Measurements from ENCODE around the gene CADM1.

The CADM1 gene

DNA sequence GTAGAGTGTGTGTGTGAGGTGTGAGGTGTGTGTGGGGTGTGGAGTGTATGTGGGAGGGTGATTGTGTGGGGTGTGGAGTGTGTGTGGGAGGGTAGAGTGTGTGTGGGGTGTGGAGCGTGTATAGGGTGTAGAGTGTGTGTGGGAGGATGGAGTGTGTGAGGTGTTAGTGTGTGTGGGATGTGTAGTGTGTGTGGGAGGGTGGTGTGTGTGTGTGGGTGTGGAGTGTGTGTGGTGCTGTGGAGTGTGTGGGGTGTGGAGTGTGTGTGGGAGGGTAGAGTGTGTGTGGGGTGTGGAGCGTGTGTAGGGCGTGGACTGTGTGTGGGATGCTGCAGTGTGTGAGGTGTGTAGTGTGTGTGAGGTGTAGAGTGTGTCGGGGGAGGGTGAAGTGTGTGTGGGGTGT lies 356.1 kb downstream of the CADM1 start:
- DNase-seq (ENCODE audit: low spot score): no peak

DNA sequence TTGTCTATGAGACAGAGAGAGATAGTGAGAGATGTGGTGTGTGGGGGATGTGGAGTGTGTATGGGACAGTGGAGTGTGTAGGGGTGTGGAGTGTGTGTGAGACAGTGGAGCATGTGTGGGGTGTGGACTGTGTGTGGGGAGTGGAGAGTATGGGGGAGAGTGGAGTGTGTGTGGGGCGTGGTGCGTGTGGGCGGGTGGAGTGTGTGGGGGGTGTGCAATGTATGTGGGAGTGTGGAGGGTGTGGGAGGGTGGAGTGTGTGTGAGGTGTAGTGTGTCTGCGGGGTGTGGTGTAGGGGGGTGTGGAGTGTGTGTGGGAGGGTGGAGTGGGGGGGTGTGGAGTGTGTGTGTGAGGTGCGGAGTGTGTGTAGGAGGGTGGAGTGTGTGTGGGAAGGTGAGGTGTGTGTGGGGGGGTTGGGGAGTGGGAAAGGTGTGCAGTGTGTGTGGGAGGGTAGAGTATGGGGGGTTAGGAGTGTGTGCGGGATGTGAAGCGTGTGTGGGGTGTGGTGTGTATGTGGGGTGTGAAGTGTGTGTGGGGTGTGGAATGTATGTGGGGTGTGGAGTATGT lies 356.9 kb downstream of the CADM1 start:
- no peak for DNase-seq (ENCODE audit: low spot score)

DNA sequence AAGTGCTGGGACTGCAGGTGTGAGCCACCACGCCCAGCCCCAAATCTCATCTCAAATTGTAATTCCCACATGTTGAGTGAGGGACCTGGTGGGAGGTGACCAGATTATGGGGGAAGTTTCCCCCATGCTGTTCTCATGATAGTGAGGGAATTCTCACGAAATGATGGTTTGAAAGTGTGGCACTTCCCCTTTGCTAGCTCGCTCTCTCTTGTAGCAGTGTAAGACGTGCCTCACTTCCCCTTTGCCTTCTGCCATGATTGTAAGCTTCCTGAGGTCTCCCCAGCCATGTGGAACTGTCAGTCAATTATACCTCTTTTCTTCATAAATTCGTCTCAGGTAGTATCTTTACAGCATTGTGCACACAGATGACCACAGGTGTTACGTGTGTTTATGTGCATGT lies 357.8 kb downstream of the CADM1 start:
- DNase-seq (ENCODE audit: low spot score): no peak

DNA sequence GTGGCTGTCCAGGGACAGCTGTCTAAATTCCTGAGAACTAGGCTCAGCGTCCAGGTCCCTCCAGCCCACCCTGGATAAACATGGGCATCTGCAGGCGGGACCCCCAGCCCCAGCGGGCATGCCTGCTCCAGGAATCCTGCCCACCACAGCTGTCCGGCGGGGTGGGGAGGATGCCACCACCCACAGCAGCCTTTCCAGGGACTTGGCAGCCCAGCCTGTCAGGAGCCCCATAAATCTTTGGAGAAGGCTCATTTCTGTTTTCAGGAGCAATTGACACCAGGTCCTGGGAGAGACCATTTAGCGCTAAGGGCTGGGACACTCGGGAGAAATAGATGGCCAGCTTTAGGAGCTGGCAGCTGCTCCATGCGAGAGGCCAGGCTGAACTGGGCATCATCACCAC lies 358.9 kb downstream of the CADM1 start:
- no peak for DNase-seq (ENCODE audit: low spot score)

DNA sequence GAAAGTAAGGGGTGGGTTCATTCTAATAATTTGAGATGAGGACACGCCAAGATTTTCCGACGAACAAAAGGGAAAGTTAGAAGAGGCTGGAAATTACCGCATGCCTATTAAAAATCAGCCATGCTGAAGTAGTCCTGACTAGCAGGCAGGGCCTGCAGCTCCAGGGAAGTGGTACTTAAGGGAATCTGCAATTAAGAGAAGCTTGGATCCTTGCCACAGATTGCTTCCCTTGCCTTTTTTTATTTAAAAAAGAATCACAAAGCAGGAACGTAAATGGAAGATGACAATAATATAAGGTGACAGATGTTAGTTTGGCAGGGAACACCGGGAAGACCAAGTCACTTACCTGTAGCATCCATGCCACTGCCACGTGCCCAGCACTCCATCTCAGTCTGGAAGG lies 359.3 kb downstream of the CADM1 start:
- no peak for DNase-seq (ENCODE audit: low spot score)

DNA sequence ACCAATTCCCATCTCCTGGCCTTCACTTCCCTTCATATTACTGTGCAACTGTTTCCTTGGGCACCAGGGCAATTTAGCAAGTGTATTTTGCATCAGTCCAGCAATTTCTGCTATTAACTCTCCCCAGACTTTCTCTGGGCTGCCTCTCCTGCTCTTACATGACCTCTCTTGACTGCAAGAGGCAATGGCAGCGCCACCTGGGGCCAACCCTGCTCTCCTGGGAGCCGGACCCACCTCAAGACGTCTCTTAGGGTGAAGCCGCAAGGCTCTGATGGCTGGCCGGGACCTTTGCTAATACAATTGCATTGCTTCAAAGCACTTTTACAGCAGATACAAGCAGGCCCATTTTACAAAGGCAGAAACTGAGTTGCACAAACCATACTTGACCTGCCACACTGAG lies 360.2 kb downstream of the CADM1 start:
- no peak for DNase-seq (ENCODE audit: low spot score)

DNA sequence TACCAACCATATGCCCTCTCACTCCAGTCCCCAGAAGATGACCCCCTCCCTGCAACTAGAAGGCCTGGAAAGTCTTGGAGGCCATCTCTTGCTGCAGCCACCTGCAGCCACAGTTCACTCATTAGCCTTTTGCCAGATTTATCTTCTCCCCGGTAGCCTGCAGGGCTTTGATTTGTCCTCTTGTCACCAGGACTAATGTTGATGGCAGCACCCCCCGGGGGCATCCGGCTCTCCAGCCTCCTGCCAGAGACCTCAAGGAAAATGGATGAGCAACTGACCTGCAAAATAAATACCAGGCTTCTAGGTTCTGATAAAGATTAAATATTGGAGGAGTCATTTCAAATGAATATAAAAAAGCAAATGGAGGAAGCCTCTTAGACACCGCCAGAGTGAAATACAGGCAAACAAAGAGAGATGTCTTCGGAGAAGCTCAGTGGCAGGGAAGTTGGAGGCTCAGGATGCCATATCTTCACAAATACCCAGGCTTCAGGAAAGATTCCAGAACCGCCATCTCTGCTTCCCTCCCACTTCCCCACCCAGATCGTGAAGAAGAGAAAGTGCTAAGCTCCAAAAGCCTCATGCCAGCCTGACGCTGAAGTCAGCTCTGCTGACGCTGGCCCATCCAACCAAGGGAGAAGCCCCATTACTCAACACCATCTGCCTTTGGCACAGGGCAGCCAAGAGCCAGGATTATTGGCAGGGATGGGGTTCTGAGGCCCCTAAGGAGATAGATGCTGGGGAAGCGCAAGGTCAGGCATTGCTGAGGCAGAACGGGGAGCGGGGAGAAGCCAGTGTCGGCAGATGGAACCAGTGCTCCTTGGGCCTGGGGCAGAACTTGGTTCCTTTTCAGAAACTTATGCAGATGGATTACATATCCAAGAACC lies 362.7 kb downstream of the CADM1 start:
- DNase-seq (ENCODE audit: low spot score): no peak

DNA sequence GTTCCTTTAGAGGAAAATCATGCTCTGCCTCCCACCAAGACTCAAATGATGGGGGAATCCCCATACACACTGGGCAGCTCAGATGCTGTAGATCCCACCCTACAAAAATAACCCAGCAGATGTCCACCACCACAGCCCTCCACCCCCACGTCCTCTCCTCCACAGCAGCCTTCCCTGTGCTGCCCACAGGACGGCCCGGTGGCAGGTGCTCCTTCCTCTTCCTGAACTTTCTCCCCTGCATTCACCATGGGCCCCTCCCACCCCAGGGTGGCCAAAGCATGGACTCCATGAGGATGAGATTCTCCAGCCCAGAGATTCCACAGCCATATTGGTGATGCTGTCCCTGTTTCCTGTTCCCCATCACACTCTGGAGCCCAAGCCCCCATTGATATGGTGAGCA lies 368.3 kb downstream of the CADM1 start:
- DNase-seq (ENCODE audit: low spot score): no peak

DNA sequence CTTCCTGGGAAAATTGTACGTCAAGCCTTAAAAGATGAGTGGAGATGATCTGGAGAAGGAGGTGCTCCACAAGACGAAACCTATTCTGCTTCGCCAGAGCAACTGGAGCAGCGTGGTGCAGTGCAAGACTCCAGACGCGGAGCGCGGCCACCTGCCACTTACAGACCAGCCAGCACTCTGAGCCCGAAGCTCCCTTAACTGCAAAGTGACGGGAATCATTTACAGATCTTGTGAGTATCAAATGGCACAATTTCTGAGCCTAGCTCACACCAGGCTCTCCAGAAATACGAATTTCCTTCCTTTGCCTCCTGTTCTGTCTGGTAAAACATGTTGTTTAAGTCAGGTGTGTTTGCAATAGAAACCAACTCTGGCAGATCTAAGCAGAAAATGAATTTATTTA lies 369.3 kb downstream of the CADM1 start:
- no peak for DNase-seq (ENCODE audit: low spot score)

DNA sequence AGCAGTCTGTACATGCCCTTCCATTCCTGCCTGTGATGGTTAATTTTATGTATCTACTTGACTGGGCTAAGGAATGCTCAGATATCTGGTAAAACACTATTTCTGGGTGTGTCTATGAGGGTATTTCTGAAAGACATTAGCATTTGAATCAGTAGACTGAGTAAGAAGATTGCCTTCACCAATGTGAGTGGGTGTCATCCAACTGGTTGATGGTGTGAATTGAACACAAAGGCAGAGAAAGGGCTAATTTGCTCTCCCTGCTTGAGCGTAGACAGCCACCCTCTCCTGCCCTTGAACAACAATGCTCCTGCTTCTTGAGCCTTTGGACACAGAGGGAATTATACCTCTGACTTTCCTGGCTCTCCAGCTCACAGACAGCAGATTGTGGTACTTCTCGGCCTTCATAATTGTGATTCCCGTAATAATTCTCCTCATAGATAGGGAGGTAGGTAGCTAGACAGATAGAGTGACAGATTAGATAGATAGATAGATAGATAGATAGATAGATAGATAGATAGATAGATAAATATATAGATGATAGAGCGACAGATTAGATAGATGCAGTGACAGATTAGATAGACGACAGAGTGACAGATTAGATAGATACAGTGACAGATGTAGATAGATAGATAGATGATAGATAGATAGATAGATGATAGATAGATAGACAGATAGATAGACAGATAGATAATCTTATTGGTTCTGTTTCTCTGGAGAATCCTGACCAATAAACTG lies 370.6 kb downstream of the CADM1 start:
- no peak for DNase-seq (ENCODE audit: low spot score)

DNA sequence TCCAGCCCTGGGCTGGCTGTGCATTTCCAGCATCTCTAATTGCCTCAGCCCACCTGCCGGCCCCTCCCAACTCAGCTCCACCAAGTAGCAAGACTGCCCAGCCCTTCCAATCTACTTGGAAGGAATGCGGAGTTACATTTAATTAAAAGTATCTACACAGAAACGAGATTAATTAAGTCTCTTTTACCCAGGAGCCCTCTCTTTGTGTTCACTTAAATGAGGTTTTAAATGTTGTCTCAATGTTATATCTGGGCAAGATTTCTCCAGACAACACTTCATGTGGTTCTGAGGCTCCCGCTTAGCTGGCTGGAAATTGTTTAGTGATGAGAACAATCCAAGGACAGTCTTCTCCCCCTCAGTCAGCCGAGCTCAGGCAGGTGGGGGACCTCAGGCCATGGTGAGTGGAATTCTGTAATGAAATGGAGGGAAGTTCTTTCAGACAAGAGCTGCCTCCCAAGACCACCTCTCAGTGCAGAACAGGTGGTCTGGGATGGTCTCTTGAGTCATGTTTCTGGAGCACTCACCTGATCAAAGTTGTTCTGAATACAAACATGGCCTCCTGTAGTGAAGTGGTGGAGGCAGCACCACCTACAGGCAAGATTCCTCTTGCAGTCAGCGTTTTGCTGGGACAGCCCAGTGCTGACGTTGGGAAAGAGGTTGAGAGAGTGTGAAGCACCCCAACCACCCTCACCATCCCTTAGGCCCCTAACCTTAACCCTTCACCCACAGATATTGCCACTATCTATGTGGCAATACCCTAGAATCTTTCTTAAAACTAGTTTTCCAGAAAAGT lies 371.6 kb downstream of the CADM1 start:
- DNase-seq (ENCODE audit: low spot score): no peak

DNA sequence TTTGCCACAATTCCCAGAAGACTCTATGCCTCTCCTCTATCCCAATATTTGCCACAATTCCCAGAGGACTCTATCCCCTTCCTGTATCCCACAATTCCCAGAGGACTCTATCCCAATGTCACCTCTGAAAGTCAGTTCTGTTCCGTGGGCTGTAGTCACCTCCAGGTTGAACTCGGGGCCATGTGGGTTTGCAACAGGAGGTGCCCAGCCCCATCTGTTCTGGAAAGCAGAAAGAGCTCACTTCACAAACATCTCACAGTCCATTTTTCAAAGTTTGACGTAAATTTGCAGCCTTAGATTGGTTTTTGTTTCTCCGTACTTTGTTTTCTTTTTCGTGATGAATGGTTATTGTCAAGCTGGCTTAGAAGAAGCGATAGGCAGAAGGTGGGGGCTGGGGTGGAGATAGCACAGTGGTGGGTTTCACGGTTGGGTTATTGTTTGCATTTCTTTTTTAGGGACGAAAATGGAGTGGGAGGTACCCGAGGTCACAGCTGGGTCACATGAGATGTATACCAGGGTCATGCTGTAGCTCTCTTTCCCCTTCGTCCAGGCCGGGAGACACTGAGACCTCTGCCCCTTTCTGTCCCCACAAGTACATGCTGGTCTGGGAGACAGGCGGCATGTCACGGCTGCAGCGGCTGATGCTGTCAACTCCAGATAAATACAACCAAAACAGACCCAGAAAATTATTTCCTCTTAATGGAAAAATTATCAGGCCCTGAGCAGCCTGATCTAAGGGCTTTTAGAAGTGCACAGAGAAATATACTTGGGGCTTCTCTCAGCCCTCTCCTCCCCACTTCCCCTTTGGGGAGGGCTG lies 374.5 kb downstream of the CADM1 start:
- DNase-seq (ENCODE audit: low spot score): no peak

DNA sequence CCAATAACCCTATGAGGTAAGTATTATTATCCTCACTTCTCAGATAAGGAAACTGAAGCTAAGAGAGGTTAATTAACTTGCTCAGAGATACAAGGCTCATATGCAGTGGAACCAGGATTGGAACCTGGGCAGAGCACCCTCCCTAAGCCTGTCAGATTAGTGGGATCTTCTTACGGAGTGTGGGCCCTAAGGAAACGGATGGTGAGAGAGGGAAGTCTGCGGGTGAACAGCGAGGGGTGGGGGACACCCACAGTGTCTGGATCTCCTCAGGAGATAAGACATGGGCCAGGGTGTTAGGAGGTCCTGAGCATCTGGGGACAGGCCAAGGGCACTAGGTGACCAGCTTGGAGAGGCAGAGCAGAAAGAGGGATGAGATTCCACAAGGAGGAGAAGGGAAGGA lies 376.0 kb downstream of the CADM1 start:
- no peak for DNase-seq (ENCODE audit: low spot score)

DNA sequence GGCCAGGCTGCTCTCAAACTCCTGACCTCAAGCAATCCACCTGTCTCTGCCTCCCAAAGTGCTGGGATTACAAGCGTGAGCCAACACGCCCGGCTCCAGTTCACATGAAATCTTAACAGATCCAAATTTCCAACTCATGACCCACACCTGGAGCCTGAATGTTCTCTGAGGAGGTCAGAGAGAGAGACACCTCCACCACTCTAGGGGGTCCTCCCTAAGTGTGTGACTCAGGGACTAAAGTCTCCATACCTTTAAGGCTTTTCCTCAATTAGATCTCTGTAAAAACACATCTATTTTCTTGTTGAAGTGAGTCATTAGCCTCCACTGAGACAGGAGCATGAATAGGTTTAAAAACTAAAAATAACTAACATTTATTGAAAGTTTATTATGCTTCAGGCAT lies 376.4 kb downstream of the CADM1 start:
- no peak for DNase-seq (ENCODE audit: low spot score)

DNA sequence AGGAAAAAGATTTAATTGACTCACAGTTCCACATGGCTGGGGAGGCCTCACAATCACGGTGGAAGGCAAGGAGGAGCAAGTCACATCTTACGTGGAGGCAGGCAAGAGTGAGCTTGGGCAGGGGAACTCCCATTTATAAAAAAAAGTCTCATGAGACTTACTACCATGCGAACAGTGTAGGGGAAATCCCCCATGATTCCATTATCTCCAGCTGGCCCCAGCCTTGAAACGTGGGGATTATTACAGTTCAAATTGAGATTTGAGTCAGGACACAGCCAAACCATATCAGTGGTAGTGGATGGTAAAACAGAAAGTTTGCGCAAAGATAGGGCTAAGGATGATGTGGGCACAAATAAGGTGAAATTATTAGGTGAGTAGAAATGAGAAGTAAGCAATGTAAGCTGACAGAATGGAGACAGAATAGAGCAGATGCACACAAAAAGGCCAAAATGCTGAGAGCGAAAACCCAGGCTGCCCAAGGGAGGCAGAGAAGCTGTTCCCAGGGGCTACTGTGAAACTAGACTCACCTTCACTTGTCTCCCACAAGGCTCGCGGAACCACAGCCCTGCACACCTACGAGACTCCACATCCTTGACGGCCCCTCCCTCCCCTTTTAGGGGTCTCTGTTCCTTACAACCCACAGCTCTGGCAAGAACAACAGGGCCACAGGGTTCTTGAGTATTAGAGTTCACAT lies 377.6 kb downstream of the CADM1 start:
- no peak for DNase-seq (ENCODE audit: low spot score)

DNA sequence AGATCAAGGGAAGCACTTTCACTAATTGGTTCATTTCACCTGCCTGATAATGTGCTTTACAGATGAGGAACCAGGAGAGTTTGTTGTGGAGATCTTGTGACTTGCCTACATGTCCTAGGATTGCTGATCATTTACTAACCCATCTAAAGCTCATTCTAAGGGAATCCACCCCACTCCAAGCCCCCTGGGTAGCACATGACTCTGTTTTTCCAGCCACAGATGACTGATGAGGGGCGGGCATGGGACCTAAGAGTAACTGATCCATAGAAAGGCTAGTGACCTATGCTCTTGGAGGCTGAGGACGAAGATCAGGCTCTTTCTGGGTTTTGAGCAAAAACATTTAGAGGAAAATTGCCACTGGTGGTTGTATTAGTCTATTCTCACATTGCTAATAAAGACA lies 378.1 kb downstream of the CADM1 start:
- no peak for DNase-seq (ENCODE audit: low spot score)

DNA sequence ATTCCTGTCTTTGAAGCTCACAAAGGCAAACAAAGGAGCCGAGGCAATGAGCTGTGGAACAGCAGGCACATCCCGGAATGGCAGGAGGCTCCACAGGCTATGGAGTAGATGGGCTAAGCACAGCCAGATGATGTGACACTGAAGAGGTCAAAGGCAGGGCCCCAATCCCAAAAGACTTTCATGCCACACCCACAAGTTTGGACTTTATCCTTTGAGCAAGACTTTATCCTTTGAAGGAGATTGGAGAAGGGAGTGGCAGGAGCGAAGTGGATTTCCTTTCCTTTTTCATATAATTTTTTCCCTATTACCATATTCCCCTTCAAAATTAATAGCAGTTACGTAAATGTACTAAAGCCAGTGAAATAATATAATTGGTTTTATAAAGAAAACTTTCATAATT lies 379.4 kb downstream of the CADM1 start:
- no peak for DNase-seq (ENCODE audit: low spot score)

DNA sequence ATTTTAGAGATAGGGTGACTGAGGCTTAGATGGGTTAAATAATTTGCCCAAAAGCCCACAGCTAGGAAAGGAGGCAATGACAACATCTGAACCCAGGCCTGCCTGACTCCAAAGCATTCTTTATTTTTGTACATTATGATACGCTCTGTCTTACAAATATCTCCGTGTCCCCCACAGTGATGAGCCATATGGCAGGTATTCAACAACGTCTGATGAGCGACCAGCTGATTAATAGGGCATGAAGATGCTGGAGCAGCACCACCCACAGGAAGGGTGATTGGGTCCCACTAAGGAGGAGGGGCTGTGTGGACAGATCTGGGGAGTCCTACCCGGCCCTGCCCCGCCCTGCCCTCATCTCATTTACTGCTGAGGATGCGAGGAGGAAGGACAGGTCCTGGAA lies 380.6 kb downstream of the CADM1 start:
- no peak for DNase-seq (ENCODE audit: low spot score)

DNA sequence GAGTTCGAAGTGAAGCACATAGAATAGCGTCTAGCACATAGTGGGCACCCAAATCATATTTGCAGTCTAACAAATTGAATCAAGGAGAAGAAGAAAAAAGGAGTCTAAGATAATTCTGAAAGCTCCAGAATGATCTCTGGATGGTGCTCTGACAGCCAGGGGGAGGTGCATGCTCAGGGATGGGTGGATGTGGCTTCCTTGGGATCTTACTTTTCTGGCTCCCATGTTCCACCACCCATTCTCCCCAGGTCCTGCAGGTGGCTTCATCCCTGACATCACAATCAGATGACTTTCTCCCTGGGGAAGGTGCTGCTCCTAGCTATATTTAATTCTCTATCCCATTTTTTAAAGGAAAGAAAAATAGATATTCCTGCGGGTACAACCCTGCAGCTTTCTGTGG lies 381.9 kb downstream of the CADM1 start:
- DNase-seq (ENCODE audit: low spot score): no peak

All from CD4-positive, alpha-beta T cell treated with Interleukin-15 for 4 hours (primary cell).